ENCODE measurements around the gene DCST1. TPM values are rescaled to one million over a fixed set of nuclear protein-coding genes. Genes with fewer than 3 reads are reported as not detected.
A peak's percentile ranks its signal among the peaks of the same experiment; 100 is the strongest.

Gene DCST1
- total and polyA plus RNA-seq, 12 donors, result not detected

GRCh38 chr1:155081472-155082300, 48.1 kb downstream of the DCST1 start:
- H3K27me3 ChIP-seq, result peaks cover 44% of the 10 kb centered on the region
- peaks cover 39 to 65% of the 10 kb centered on the region in 2 donors for H3K4me1 ChIP-seq (replicated peaks in 1 of 2)
- intact Hi-C loops (cut with DNase I), result loop anchor here in 1 of 2 donors (5.0 kb wide), 1 partner anchor 34 kb away; no protein-coding TSS in a partner anchor
- no peaks in the 10 kb centered on the region for H3K36me3 ChIP-seq (replicated peaks in 1 of 2)
- whole genome bisulfite sequencing, 4 donors, result 22 to 50% (median 34%) methylated on average over 33 to 68 of the region's 68 CpGs
- no peak for DNase-seq
- H3K27ac ChIP-seq, result no peak overlapping the region
- TF ChIP-seq POLR2A (IDR thresholded peaks at IDR 0.05) (no peak), CTCF (IDR thresholded peaks at IDR 0.05) (no peak)
- H3K4me3 ChIP-seq, result peak overlapping the region in 1 of 4 donors; percentile 12
- H3K9me3 ChIP-seq (replicated peaks in 1 of 3), result no peaks in the 10 kb centered on the region

GRCh38 chr1:155082301-155083051, 48.9 kb downstream of the DCST1 start:
- no peak for DNase-seq
- no peak for TF ChIP-seq POLR2A (IDR thresholded peaks at IDR 0.05)
- no peak for TF ChIP-seq CTCF (IDR thresholded peaks at IDR 0.05)
- no peak overlapping the region for H3K27ac ChIP-seq
- H3K27me3 ChIP-seq, result peaks cover 44% of the 10 kb centered on the region
- H3K9me3 ChIP-seq (replicated peaks in 1 of 3), result no peaks in the 10 kb centered on the region
- intact Hi-C loops (cut with DNase I), result loop anchor here in 1 of 2 donors (5.0 kb wide), 1 partner anchor 35 kb away; no protein-coding TSS in a partner anchor
- H3K4me3 ChIP-seq, result no peak overlapping the region
- no peaks in the 10 kb centered on the region for H3K36me3 ChIP-seq (replicated peaks in 1 of 2)
- peaks cover 39 to 65% of the 10 kb centered on the region in 2 donors for H3K4me1 ChIP-seq (replicated peaks in 1 of 2)
- WGBS, 4 donors, result 29 to 53% (median 38%) methylated on average over 13 to 36 of the region's 36 CpGs

GRCh38 chr1:155083052-155083541, 49.5 kb downstream of the DCST1 start:
- intact Hi-C loops (cut with DNase I), result loop anchor here in 1 of 2 donors (5.0 kb wide), 1 partner anchor 36 kb away; no protein-coding TSS in a partner anchor
- DNase-seq, result no peak
- peaks cover 44% of the 10 kb centered on the region for H3K27me3 ChIP-seq
- no peak for TF ChIP-seq POLR2A (IDR thresholded peaks at IDR 0.05)
- TF ChIP-seq CTCF (IDR thresholded peaks at IDR 0.05), result no peak
- H3K4me1 ChIP-seq (replicated peaks in 1 of 2), result peaks cover 39 to 64% of the 10 kb centered on the region in 2 donors
- H3K36me3 ChIP-seq (replicated peaks in 1 of 2), result no peaks in the 10 kb centered on the region
- no peak overlapping the region for H3K4me3 ChIP-seq
- no peaks in the 10 kb centered on the region for H3K9me3 ChIP-seq (replicated peaks in 1 of 3)
- H3K27ac ChIP-seq, result no peak overlapping the region
- WGBS, 4 donors, result 60 to 75% (median 69%) methylated on average over 2 to 6 of the region's 6 CpGs
